Lung (tissue), 12 donors: ENCODE results near the gene FAM120B. TPM values are rescaled to one million over a fixed set of nuclear protein-coding genes. Genes with fewer than 3 reads are reported as not detected.
A peak's percentile ranks its signal among the peaks of the same experiment; 100 is the strongest.

Source experiments
- ATAC-seq: fragments of 200-7000 bp; cut with Tn5 transposase; one replicate; pipeline ENCODE4 v1.9.1; 2020; ENCODE audit warnings: moderate number of reproducible peaks; ENCODE audit not compliant: insufficient read depth, low FRiP score
- DNase-seq, 3 donors: peaks; one replicate each; pipeline ENCODE4 v3.0.0-alpha.2; 2013 to 2017
- H3K27ac ChIP-seq, 2 donors: one replicate each; pipeline ENCODE4 v1.5.1; 2013; ENCODE audit warnings: mild to moderate bottlenecking in 2 of 2, moderate library complexity in 2 of 2, control low read depth in 1 of 2, inconsistent platforms in 1 of 2, low read depth in 1 of 2, low read length in 1 of 2
- H3K27me3 ChIP-seq, 3 donors: one replicate each; pipeline ENCODE4 v1.5.1; 2013; ENCODE audit warnings: low read length in 2 of 3; ENCODE audit not compliant: control insufficient read depth in 3 of 3, insufficient read depth in 3 of 3
- H3K36me3 ChIP-seq, 4 donors: one replicate each; pipeline ENCODE4 v1.5.1; 2013; ENCODE audit warnings: low read length in 4 of 4, mild to moderate bottlenecking in 1 of 4, moderate library complexity in 1 of 4; ENCODE audit not compliant: control insufficient read depth in 4 of 4, insufficient read depth in 4 of 4
- H3K4me1 ChIP-seq, 5 donors: one replicate each; pipeline ENCODE4 v1.5.1; 2013; ENCODE audit warnings: low read length in 5 of 5, mild to moderate bottlenecking in 2 of 5, moderate library complexity in 1 of 5; ENCODE audit not compliant: control insufficient read depth in 5 of 5, insufficient read depth in 5 of 5
- H3K4me3 ChIP-seq: one replicate; pipeline ENCODE4 v1.5.1; 2013; ENCODE audit warnings: mild to moderate bottlenecking, control low read depth, moderate library complexity
- H3K9ac ChIP-seq, 2 donors: one replicate each; pipeline ENCODE4 v1.5.1; 2013; ENCODE audit warnings: low read length in 2 of 2, control low read depth in 1 of 2; ENCODE audit not compliant: insufficient read depth in 1 of 2
- H3K9me3 ChIP-seq, 4 donors: one replicate each; pipeline ENCODE4 v1.5.1; 2013; ENCODE audit warnings: low read length in 3 of 4, mild to moderate bottlenecking in 1 of 4, moderate library complexity in 1 of 4; ENCODE audit not compliant: control insufficient read depth in 4 of 4, insufficient read depth in 3 of 4
- WGBS, 2 donors: extraction: QIAGEN DNeasy Blood & Tissue Kit; methylation state at CpG; one replicate each; pipeline ENCODE4 v1.1.7; 2013; 5-methylcytosine and 5-hydroxymethylcytosine counted together
- polyA plus RNA-seq, 2 donors: library from polyadenylated mRNA; stranded (reverse); fragments of 200-250 nt; gene quantifications; one replicate each; pipeline ENCODE4 v1.2.1, GENCODE V29; 2013
- total RNA-seq, 2 donors: library from RNA; depleted of rRNA in 1 of 2; stranded (reverse); fragments of >200 nt in 1 of 2; gene quantifications; one replicate each; pipeline ENCODE4 v1.2.1, GENCODE V29; 2014 to 2021
- TF ChIP-seq, protein P1 (sequence below): IDR thresholded peaks from 2 replicates; pipeline ENCODE4 v1.5.1; 2012; ENCODE audit warnings: mild to moderate bottlenecking; ENCODE audit errors: control extremely low read depth, extremely low read depth
- donor health status: control.
- donor health status: control.
- donor health status: Bipolar disorder and iron deficiency.
- donor health status: healthy.
- donor health status: DM: yes; HTN: yes; CAD: no.

Gene FAM120B
- total and polyA plus RNA-seq, 4 donors: 8.5 to 35.6 (median 20.7) TPM

DNA sequence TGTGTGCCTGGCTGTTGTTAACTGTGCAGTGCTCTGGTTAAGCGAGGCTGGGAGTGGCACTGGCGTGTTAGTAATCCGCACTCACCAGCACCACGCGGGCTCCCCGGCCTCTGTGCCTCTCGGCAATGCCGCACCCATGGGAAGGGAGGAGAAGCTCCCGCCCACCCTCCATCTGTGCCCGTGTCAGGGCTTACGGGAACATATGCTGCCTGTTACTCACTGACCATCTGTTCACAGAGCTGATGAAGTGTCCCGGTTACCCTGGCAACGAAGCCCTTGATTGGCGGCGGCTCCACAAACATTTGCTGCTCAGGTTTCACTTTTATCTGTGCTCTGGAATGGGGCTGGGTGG, 131.8 kb downstream of the FAM120B start:
- Histone ChIP-seq H3K4me1 (peaks cover 0 to 38% (median 6%) of the 10 kb centered on the region in 5 donors), H3K36me3 (no peaks in the 10 kb centered on the region), H3K9me3 (peaks cover 0 to 3% (median 1%) of the 10 kb centered on the region in 4 donors), H3K9ac (no peak overlapping the region), H3K4me3 (no peak overlapping the region), H3K27me3 (no peaks in the 10 kb centered on the region), H3K27ac (no peak overlapping the region)
- DNase-seq (peak; percentile 96 to 98 (median 97)), ATAC-seq (peak; percentile 91)
- TF ChIP-seq, protein P1, sequence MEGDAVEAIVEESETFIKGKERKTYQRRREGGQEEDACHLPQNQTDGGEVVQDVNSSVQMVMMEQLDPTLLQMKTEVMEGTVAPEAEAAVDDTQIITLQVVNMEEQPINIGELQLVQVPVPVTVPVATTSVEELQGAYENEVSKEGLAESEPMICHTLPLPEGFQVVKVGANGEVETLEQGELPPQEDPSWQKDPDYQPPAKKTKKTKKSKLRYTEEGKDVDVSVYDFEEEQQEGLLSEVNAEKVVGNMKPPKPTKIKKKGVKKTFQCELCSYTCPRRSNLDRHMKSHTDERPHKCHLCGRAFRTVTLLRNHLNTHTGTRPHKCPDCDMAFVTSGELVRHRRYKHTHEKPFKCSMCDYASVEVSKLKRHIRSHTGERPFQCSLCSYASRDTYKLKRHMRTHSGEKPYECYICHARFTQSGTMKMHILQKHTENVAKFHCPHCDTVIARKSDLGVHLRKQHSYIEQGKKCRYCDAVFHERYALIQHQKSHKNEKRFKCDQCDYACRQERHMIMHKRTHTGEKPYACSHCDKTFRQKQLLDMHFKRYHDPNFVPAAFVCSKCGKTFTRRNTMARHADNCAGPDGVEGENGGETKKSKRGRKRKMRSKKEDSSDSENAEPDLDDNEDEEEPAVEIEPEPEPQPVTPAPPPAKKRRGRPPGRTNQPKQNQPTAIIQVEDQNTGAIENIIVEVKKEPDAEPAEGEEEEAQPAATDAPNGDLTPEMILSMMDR: no peak
- WGBS, 2 donors: 4 to 5% methylated on average over 15 of the region's 15 CpGs

DNA sequence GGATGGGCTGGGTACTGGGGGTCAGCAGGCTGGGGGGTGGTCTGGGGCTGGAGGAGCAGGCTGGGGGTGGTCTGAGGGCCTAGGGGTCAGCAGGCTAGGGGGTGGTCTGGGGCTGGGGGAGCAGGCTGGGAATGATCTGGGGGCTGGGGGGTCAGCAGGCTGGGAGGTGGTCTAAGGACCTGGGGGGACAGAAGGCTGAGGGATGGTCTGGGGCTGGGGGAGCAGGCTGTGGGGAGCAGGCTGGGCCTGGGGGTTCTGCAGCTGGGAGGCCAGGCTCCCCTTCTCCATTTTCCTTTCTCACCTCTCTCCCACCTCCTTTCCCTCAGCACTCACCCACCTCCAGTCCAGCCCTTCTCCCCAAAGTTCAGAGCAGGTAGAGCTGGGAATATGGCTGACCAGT, 132.3 kb downstream of the FAM120B start:
- Histone ChIP-seq H3K4me1 (peaks cover 0 to 38% (median 6%) of the 10 kb centered on the region in 5 donors), H3K27ac (no peak overlapping the region), H3K27me3 (no peaks in the 10 kb centered on the region), H3K36me3 (no peaks in the 10 kb centered on the region), H3K4me3 (no peak overlapping the region), H3K9ac (no peak overlapping the region), H3K9me3 (peaks cover 0 to 3% (median 1%) of the 10 kb centered on the region in 4 donors)
- DNase-seq (no peak), ATAC-seq (no peak)
- TF ChIP-seq, protein P1: no peak

DNA sequence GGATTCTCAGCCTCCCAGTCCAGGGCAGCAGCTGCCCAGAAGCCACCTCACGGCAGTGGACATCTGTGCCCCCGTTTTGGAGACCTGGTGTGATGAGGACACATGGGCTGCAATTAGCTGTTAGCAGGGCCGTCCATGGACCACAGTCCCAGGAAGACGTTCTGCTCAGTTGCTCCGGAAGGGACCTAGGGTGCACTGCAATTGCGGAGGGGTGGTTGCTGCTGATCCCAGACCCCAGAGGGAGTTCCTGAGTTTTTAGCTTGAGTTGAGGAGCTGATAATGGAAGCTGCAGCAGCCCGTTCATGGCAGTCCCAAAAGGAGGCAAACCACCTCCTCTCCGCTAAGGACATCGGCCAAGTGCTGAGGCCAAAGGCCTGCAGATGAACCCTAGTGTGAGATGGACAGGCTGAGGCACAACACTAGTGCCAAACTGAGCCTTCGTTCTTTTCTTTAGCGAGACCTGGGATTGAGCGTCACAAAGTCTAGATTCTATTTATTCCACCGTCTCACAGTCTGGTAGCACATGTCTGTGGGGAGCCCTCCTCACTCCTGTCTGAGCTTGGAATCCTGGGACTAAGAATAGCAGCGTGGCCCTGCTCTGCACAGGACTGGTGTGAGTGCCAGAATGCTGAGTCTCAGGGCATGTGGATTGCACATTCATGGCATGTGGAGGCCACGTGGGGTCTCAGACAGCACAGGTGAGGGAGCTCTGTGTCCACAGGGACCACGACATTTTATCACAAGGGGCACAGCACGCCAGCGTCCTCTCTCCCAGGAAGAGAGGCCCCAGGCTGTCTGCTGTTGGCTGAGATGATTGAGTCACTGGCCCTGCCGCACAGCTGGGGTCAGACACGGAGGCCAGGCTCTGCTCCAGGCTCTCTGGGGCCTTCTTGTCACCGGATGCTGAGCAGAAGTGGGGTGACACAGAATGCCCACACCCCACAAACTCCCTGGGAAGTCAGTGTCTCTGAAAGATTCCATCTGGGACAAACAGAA, 133.1 kb downstream of the FAM120B start:
- Histone ChIP-seq H3K27ac (no peak overlapping the region), H3K9ac (no peak overlapping the region), H3K4me1 (peaks cover 0 to 40% (median 6%) of the 10 kb centered on the region in 5 donors), H3K36me3 (no peaks in the 10 kb centered on the region), H3K27me3 (no peaks in the 10 kb centered on the region), H3K4me3 (no peak overlapping the region), H3K9me3 (peaks cover 0 to 3% (median 1%) of the 10 kb centered on the region in 4 donors)
- TF ChIP-seq, protein P1: no peak
- no peak for ATAC-seq
- DNase-seq: peak; percentile 66 to 78 (median 78)
- WGBS, 2 donors: 78 to 84% methylated on average over 21 of the region's 21 CpGs
